Omental fat pad (tissue), 4 donors: Measurements from ENCODE around the gene ATP9B. TPM values are rescaled to one million over a fixed set of nuclear protein-coding genes. Genes with fewer than 3 reads are reported as not detected.

Experiments used
- ATAC-seq: fragments of 150-250 bp; one replicate; pipeline ENCODE4 v1.9.1; 2016; ENCODE audit warnings: mild to moderate bottlenecking, moderate library complexity; ENCODE audit not compliant: low FRiP score
- DNase-seq: peaks from one replicate; pipeline ENCODE4 v3.0.0-alpha.2; 2019; ENCODE audit warnings: low spot score
- CTCF ChIP-seq, 3 donors: fragments of 450-650 bp; IDR thresholded peaks; one replicate each; pipeline ENCODE4 v1.5.1; 2016 to 2017; ENCODE audit warnings: antibody characterized with exemption in 3 of 3, mild to moderate bottlenecking in 3 of 3, moderate library complexity in 2 of 3
- total RNA-seq, 4 donors: library from RNA; depleted of rRNA; stranded (reverse); fragments of >200 nt; gene quantifications; one replicate each; pipeline ENCODE4 v1.1.0, GENCODE V29; 2016

Gene ATP9B
- total RNA-seq, 4 donors from 2014 or later = 28.8 to 47.3 (median 39.8) TPM

GRCh38 chr18:79397247-79397829, 328.1 kb downstream of the ATP9B start:
- DNase-seq (no peak), ATAC-seq (no peak)
- no peak for TF ChIP-seq CTCF (IDR thresholded peaks at IDR 0.05)

GRCh38 chr18:79397830-79398761, 328.9 kb downstream of the ATP9B start:
- ATAC-seq (no peak), DNase-seq (no peak)
- TF ChIP-seq CTCF (IDR thresholded peaks at IDR 0.05) = no peak

GRCh38 chr18:79399275-79400081, 330.3 kb downstream of the ATP9B start:
- no peak for TF ChIP-seq CTCF (IDR thresholded peaks at IDR 0.05)
- no peak for ATAC-seq
- DNase-seq = no peak

GRCh38 chr18:79400091-79400590, 330.9 kb downstream of the ATP9B start:
- no peak for DNase-seq
- TF ChIP-seq CTCF (IDR thresholded peaks at IDR 0.05) = no peak
- no peak for ATAC-seq

- no peak for ATAC-seq
- TF ChIP-seq CTCF (IDR thresholded peaks at IDR 0.05) = no peak
- no peak for DNase-seq
Observed at GRCh38 chr18:79400591-79401381, 331.6 kb downstream of the ATP9B start.

- TF ChIP-seq CTCF (IDR thresholded peaks at IDR 0.05) = no peak
- DNase-seq = no peak
- no peak for ATAC-seq
Observed at GRCh38 chr18:79401494-79402208, 332.5 kb downstream of the ATP9B start.
